Suppressor macrophage treated with lipopolysaccharide for 1 hour (primary cell): ENCODE data around the gene TERT.
"Not testable (repeated sequence)": the region's sequence is repeated elsewhere in the genome, so short reads cannot be mapped to it uniquely, and the experiment has no call there.

Source experiments
- DNase-seq, 3 donors: peaks; one replicate each; pipeline ENCODE4 v3.0.0-alpha.2; 2020 to 2022

TERT gene

GRCh38 chr5:1293416-1294205 lies 1.3 kb downstream of the TERT start:
- DNase-seq, result no peak

GRCh38 chr5:1292846-1293415 lies 1.9 kb downstream of the TERT start:
- DNase-seq, result no peak

- DNase-seq, result no peak
Observed at GRCh38 chr5:1292139-1292538, 2.7 kb downstream of the TERT start.

DNA sequence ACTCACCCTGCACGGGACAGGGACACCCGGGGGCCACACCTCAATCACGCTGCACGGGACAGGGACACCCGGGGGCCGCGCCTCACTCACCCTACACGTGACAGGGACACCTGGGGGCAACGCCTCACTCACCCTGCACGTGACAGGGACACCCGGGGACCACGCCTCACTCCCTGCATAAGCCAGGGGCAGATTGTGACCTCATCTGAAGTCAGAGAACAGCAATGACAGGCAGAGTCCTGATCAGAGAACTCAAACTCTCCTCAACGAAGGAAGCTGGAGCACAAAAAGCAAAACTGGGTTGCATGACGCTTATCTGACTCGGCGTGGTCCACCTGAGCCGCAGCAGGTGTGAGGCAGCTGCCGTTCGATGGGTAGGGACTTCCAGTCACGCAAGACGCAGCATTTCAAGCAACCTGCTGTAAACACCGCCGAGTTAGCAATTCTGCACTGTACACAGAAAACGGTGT lies 3.2 kb downstream of the TERT start:
- no peak for DNase-seq

GRCh38 chr5:1290956-1291355 lies 3.9 kb downstream of the TERT start:
- not testable (repeated sequence) for DNase-seq

DNA sequence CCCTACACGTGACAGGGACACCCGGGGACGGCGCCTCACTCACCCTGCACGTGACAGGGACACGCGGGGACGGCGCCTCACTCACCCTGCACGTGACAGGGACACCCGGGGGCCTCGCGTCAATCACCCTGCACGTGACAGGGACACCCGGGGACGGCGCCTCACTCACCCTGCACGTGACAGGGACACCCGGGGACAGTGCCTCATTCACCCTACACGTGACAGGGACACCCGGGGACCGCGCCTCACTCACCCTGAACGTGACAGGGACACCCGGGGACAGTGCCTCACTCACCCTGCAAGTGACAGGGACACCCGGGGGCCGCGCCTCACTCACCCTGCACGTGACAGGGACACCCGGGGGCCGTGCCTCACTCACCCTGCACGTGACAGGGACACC lies 5.3 kb downstream of the TERT start:
- DNase-seq, result not testable (repeated sequence)

- no peak for DNase-seq
Observed at GRCh38 chr5:1288439-1289335, 6.2 kb downstream of the TERT start.

DNA sequence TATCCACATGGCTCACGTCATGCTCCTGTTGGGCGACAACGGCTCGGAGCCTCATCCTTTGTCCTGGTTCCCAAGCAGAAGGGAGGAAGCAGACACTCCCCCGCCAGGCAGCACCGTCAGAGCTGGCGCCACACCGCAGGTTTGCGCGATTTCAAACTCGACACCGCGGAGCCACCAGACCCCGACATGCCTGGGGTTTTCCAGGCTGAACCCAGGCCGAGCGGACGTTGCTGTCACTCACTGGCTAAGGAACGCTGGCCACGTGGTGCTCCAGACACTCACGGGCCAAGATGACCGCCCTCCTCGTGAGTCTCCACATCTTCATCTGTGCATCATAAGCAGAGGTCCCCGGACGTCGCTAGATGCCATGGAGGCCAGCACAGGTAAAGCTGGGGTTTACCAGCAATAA lies 9.0 kb downstream of the TERT start:
- no peak for DNase-seq

GRCh38 chr5:1285141-1285540 lies 9.7 kb downstream of the TERT start:
- DNase-seq, result no peak

DNA sequence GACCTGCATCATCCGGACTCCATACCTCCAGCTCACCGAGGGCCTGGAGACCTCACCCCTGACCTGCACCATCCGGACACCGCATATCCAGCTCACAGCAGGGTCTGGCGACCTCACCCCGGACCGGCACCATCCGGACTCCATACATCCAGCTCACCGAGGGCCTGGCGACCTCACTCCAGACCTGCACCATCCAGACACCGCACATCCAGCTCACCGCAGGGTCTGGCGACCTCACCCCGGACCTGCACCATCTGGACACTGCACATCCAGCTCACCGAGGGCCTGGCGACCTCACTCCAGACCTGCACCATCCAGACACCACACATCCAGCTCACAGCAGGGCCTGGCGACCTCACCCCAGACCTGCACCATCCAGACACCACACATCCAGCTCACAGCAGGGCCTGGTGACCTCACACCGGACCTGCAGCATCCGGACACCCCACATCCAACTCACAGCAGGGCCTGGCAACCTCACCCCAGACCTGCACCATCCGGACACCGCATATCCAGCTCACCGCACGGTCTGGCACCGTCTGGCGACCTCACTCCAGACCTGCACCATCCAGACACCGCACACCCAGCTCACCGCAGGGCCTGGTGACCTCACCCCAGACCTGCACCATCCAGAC lies 10.4 kb downstream of the TERT start:
- not testable (repeated sequence) for DNase-seq

GRCh38 chr5:1283729-1284041 lies 11.2 kb downstream of the TERT start:
- not testable (repeated sequence) for DNase-seq

DNA sequence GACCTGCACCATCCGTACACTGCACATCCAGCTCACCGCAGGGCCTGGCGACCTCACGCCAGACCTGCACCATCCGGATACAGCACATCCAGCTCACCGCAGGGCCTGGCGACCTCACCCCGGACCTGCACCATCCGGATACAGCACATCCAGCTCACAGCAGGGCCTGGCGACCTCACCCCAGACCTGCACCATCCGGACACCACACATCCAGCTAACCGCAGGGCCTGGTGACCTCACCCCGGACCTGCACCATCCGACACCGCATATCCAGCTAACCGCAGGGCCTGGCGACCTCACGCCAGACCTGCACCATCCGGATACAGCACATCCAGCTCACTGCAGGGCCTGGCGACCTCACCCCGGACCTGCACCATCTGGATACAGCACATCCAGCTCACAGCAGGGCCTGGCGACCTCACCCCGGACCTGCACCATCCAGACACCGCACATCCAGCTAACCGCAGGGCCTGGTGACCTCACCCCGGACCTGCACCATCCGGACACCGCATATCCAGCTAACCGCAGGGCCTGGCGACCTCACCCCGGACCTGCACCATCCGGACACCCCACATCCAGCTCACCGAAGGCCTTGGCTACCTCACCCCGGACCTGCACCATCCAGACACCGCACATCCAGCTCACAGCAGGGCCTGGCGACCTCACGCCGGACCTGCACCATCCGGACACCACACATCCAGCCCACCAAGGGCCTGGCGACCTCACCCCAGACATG lies 11.7 kb downstream of the TERT start:
- not testable (repeated sequence) for DNase-seq

DNA sequence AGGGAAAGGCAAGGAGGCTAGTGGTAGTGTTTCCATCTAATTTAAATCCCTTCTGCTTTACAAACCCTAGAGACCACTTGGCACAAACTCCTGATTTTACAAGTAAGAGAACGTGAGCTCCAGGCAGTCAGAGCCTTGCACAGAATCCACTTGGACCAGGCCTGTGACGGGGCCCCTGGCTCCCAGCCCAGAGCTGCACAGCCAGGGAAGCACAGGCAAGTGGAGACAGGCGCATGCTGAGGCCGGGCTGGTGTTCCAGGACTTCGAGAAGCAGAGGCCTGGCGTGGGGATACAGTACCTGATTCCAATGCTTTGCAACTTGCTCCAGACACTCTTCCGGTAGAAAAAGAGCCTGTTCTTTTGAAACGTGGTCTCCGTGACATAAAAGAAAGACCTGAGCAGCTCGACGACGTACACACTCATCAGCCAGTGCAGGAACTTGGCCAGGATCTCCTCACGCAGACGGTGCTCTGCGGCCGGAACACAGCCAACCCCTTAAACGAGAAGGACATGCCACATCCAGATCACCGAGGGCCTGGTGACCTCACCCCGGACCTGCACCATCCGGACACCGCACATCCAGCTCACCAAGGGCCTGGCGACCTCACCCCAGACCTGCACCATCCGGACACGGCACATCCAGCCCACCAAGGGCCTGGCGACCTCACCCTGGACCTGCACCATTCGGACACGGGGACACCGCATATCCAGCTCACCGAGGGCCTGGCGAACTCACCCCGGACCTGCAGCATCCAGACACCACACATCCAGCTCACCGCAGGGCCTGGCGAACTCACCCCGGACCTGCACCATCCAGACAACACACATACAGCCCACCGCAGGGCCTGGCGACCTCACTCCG lies 12.5 kb downstream of the TERT start:
- DNase-seq, result no peak

DNA sequence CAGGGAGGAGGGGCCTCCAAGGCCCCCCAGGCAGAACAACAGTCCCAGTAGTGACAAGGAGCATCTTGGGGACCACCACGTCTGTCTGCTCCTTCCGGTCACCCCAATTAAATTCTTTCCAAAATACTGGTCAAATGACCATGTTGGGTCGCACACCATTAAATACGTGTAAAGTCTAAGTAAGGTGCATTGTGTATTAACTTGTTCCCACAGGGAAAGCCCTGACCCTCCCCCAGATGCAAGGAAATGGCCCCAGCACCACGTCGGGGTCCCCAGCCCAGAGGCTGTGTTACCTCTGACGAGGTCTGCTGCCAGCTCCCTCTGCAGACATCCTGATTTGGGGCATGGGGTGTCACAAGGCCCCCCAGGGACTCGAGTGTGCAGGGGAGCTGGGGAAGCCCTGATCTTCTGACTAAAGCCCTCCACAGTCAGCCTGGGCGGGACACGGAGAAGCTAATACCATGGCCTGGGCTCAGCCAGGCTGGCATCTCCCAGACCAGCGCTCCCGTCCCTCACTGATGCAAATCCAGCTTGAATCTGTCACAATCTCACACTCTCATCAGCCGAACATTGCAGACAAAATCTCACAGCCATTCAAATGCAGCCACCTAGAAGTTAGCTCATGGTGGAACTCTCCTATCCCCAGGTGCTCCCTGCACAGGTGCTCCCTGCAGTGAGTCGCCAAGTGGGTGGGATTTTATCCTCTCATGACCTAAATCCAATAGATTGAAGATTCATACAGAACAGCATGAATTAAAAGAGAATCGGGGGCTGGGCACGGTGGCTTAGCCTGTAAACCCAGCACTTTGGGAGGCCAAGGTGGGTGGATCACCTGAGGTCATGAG lies 13.6 kb downstream of the TERT start:
- DNase-seq, result no peak

- DNase-seq, result no peak
Observed at GRCh38 chr5:1280177-1281037, 14.5 kb downstream of the TERT start.

DNA sequence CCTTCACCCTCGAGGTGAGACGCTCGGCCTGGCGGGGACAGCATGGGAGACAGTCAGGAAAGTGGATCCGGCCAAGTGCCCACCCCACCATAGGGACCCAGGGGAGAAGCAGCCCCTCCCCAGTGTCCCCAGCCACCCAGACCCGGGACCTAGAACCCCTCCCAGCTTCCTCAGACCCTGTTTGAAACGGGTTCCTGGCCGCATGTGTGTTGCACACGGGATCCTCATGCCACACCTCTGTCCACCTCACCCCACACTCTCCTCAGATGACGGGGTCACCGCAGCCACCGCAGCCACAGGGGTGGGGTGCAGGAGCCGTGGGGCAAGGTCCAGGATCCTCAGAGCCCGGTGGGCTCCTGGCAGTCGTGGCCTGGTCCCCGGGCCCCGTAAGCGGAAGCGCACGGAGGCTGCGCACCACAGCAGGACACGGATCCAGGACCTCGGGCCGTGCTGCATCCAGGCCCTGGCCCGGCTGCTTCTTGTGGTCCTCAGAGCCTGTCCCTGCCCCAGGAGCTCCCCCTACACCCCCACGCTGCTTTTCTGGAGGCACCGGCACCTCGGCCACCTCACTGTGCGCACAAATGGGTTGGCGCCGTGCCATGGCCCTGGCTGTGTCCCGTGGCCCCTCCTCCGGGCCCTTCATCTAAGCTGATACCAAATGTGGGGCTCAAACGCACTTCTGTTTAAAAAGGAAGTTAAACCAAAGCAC lies 15.3 kb downstream of the TERT start:
- DNase-seq, result no peak

DNA sequence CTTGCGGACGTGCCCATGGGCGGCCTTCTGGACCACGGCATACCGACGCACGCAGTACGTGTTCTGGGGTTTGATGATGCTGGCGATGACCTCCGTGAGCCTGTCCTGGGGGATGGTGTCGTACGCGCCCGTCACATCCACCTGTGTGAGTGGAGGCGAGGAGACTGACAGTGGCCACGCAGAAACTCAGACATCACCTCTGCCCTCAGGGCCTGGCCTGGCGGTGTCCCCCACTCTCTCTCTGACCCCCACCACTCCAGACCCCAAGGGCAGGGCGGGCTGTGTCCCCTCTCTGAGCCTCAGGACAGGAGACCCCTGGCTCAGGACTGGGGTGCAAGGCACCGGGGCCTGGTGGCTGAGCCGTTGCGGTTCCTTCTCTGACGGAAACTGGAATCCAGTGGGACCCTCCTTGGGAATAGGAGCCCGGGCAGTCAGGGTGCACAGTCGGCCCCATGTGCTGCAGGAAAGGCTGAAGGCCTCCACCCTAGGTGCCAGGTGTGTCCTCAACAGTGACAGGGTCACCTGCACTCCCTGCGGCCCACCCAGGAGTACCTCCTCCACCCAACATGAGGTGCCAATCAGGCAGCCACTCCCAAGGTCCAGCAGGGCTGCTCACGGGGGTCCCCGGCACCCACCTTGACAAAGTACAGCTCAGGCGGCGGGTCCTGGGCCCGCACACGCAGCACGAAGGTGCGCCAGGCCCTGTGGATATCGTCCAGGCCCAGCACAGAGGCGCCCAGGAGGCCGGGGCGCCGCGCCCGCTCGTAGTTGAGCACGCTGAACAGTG lies 16.0 kb downstream of the TERT start:
- no peak for DNase-seq

DNA sequence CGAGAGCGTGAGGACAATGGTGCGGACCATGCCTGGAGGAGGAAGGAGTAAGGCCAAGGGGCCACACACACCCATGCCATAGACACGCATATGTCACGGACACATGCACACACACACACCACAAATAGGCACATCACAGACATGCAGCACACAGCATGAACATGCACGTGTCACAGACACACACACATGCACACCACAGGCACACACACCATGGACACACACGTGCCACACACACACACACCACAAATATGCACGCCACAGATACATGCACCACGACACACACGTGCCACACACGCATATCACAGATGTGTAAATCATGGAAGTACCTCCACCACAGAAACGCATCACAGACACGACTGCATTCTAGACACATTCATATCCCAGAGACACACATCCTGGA lies 16.7 kb downstream of the TERT start:
- no peak for DNase-seq
